Activated T-cell treated with anti-CD3 and anti-CD28 coated beads for 4 hours (primary cell): Measurements from ENCODE around the gene TMEM95.

Source experiments
- DNase-seq: peaks from one replicate; pipeline ENCODE4 v3.0.0-alpha.2; 2020

TMEM95 gene, protein sequence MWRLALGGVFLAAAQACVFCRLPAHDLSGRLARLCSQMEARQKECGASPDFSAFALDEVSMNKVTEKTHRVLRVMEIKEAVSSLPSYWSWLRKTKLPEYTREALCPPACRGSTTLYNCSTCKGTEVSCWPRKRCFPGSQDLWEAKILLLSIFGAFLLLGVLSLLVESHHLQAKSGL

DNA sequence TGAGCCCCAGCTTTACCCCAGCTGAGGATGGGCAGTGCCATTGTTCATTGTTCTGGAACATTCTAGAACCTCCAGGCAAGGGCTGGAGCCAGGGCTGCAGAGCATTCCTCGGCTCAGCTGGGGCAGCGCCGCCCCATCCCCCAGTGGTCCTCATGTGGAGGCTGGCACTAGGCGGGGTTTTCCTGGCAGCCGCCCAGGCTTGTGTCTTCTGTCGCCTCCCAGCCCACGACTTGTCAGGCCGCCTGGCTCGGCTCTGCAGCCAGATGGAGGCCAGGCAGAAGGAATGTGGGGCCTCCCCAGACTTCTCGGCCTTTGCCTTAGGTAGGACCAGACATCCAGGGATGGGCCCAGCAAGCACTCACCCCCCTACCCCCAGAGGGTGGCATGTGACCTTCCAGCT, at the start of gene TMEM95:
Gene TMEM95 (plus strand): TSS at position 104 of the 400 bp plus-strand sequence. CDS start 49 bp downstream, at position 153.
- no peak for DNase-seq

- peak; percentile 100 for DNase-seq
Observed at GRCh38 chr17:7306911-7307685, 47.9 kb upstream of the TMEM95 start, which contains the start of gene EIF5A. Gene EIF5A (plus strand): TSS chr17:7307628. CDS start chr17:7309636, 2,008 bp downstream.

- peak; percentile 31 for DNase-seq
Observed at GRCh38 chr17:7307686-7308624, 47.0 kb upstream of the TMEM95 start.

DNA sequence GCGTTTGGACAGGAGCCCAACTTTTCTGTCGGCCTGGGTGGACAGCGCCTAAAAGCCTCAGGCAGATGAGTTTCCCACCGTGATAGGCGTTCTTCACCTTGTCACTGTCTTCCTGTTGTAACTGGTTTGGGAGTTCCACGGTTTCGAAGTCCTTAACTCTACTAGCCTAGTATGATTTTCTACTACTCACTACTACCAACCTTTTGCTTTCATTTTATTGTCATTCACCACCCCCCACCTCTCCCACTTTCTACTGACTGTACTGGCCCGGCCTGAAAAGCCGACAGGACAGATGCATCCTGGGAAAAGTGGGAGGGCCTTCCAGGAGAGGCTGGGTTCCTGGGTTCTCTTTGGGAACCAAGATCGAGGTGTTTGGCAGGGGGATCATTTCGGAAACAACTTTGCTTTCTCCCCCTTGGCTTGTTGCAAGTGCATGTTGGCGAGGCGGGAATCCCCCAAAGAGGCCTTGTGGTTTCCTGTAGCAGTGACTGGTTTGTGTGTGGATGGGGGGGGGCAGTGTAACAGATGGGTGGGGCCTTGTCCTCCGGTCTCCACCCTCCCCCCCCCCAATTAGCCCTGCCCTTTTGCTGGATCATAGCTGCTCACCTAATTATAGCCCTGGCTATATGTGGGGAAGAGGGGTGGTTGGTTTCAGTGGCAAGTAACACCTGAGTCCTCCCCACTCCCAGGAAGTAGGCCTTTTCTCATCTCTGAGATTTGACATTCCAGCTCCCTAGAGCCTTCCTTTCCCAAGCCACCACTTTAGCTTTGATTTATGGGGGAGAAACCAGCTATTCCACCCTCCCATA, 46.1 kb upstream of the TMEM95 start:
- peak; percentile 83 for DNase-seq

DNA sequence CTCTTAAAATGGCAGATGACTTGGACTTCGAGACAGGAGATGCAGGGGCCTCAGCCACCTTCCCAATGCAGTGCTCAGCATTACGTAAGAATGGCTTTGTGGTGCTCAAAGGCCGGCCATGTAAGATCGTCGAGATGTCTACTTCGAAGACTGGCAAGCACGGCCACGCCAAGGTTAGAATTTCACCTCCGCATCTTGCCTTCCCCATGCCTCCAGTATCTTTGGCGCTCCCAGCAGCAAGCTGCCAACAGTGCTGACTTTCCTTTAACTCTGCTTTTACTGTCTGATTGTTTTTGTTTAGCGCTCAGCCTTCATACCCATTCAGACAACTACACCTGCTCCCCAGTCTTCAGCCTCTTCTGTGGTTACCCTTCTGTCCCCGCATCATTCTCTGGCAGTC, 45.3 kb upstream of the TMEM95 start:
- no peak for DNase-seq

GRCh38 chr17:7311110-7311705, 43.7 kb upstream of the TMEM95 start:
- no peak for DNase-seq

GRCh38 chr17:7312432-7313087, 42.4 kb upstream of the TMEM95 start:
- DNase-seq = no peak

GRCh38 chr17:7313088-7313889, 41.7 kb upstream of the TMEM95 start:
- no peak for DNase-seq

- DNase-seq = no peak
Observed at GRCh38 chr17:7313890-7314718, 40.9 kb upstream of the TMEM95 start.

GRCh38 chr17:7314719-7315569, 40.0 kb upstream of the TMEM95 start, which contains the start of gene GPS2:
Gene GPS2 (minus strand): TSS chr17:7315360. CDS start chr17:7315052, 308 bp downstream.
- peak; percentile 90 for DNase-seq

- DNase-seq = no peak
Observed at GRCh38 chr17:7315570-7316235, 39.3 kb upstream of the TMEM95 start.

- DNase-seq = no peak
Observed at GRCh38 chr17:7317161-7317803, 37.7 kb upstream of the TMEM95 start.

DNA sequence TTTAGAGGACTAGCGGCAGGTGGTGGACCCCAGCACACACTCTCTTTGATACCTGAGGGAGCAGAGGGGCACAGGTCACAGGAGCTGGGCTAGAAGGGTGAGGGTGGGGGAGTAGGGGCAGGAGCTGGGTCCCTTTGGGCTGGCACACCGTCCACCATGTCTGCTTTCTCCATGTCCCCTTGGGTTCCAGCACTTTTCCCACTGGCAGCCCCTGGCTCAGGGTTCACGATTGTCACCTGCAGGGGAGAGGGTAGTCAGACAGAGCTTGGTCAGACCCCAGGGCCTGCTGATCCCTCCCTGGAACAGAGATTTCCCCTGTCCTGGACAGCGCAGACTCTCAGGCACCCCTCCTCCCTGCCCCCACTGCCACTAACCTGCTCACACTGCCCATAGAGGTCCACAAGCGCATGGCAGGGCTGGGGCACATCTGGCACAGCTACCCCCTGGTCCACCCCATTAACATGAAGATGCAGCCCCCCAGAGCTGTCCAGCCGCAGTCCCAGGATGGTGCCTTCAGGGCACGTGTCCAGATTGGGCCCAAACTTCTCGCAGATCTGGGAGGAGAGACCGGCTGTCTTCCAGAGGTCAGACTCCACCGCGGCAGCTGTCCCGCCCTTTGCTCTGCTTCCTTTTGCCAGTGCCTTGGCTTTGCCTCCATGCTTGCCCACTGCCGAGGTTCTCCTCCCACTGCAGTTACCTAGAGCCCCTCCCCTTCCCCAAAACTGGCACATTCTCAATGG, 36.7 kb upstream of the TMEM95 start:
- DNase-seq = no peak

DNA sequence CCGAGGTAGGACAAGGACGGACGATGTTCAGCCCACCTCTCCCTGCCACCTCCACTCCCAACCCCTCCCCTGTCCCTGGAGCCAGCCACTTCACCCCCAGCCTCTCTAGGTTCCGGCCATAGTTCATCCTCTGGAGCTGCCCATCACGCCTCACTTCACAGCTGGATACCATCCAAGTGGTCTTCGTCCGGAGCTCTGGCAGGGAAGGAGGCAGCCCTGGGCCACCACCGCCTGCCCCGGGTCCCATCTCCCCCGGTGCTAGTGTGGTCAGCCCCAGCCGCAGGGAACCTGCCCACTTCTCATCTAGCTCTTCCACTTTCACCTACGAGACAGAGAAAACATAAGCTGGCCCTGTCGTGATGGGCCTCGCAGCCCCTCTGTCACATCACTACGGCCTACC, 33.5 kb upstream of the TMEM95 start:
- DNase-seq = no peak

DNA sequence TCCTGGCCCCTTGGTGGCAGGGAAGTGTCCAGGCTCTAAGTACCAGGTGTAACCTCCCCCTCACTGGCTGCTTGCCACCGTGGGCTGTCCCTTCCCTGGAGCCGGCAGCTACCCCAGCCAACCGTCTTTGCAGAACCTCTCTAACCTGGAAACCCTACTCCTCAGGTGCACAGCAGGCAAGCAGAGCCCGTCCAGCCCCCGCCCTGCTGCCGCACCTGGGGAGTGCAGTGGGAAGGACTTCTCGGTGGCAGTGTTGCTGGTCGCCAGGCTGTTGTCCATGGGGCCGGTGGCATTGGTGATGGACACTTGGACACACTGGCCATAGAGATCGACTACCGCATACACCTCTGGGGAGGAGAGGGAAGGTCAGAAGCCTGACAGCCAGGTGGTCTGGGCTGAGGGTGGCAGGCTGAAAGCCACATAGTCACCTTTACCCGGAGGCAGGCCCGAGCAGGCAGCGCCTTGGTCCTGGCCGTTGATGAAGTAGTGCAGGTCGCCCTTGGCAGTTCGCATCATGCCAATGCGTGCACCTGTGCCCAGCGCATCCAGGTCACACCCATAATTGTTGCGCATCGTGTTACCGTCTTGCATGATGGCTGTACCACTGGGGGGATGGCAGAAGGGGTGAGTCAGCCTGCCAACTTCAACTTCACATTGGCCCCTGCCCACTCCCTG, 32.3 kb upstream of the TMEM95 start:
- DNase-seq = no peak
